Renal cortex interstitium (tissue), 11 donors: ENCODE measurements around the gene PROSER3. TPM values are rescaled to one million over a fixed set of nuclear protein-coding genes. Genes with fewer than 3 reads are reported as not detected.

Source experiments
- DNase-seq, 11 donors: peaks; one replicate each; pipeline ENCODE4 v3.0.0-alpha.2; 2013; ENCODE audit warnings: low read depth in 9 of 11, low spot score in 4 of 11; ENCODE audit errors: extremely low read depth in 1 of 11
- polyA plus RNA-seq, 3 donors: library from polyadenylated mRNA; unstranded; fragments of 120-200 nt; gene quantifications; one replicate each; pipeline ENCODE4 v1.2.1, GENCODE V29; 2013; ENCODE audit not compliant: insufficient read length in 3 of 3

Gene PROSER3
- polyA plus RNA-seq, 3 donors: 14.5 to 23.7 (median 16.3) TPM

- DNase-seq: no peak
These were observed 11.9 kb upstream of the PROSER3 start for GRCh38 chr19:35746087-35746462.

DNA sequence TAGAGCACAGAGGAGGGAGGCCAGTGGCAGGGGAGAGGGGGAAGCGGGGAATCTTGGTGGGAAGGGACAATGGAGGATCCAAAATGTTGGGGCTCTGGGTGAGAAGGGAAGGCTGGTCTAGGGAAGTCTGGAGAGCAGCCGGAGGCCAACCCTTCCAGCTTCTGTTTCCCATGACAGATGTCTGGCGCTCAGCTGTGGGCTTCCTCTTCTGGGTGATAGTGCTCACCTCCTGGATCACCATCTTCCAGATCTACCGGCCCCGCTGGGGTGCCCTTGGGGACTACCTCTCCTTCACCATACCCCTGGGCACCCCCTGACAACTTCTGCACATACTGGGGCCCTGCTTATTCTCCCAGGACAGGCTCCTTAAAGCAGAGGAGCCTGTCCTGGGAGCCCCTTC is 11.4 kb upstream of the PROSER3 start:
- no peak for DNase-seq

GRCh38 chr19:35748106-35749020 is 9.6 kb upstream of the PROSER3 start, which contains the start of gene LIN37:
LIN37 (plus strand) TSS chr19:35748576; CDS start chr19:35748725, 149 bp downstream.
- peak; percentile 98 to 100 (median 99) for DNase-seq

DNA sequence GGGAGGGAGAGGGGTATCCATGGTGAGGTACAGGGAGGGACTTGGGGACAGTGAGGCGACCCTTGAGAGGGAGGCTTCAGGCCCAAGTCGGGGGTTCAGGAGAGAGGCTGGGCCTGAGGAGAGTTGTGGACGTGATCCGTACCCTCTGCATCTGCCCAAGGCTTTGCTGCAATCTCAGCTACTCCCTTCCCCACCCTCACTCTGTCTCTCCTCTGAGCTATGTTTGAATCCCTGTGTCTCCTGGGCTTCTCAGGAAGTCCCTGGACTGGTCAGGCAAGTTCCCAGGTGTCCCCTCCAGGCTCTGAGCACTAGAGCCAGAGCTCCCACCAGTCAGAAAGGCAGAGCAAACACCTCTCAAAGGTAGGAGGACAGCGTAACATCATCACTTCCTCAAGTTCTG is 7.8 kb upstream of the PROSER3 start:
- DNase-seq: no peak

DNA sequence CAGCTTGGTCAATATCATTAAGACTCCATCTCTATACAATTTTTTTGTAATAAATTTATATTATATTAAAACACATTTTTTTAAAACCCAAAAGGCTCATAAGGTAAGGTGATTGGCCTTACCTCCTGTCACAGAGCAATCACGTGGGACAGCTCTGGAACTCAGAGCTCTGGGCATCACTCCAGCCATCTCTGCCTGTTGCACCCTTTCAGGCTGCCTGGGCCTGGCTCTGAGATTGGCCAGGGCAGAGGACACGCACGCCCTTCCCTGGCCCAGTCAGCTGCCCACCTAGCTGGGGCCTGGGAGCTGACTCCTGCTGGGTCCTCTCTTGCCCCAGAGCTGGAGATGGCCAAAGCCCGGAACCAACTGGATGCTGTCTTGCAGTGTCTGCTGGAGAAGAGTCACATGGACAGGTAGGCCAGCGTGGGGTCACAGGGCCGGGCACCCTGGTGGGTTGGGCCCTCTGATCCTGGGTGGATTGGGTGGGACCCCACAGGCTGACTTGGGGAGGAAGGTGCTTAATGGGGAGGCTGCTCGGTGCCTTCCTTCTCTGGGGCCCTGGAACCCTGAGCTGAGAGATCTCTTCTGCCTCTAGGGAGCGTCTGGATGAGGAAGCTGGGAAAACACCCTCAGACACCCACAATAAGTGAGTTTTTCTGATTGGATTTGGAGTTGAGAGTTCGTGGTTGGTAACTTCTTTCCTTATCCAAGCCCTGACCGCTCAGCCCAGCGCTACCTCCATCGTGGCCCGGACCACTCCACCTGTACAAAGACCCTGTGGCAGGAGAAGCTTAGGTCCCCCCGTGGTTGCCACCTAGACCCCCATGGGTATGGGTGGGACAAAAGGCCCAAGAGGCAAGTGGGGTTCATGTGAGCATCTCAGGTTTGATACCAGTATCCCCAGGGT is 5.9 kb upstream of the PROSER3 start:
- DNase-seq: no peak

DNA sequence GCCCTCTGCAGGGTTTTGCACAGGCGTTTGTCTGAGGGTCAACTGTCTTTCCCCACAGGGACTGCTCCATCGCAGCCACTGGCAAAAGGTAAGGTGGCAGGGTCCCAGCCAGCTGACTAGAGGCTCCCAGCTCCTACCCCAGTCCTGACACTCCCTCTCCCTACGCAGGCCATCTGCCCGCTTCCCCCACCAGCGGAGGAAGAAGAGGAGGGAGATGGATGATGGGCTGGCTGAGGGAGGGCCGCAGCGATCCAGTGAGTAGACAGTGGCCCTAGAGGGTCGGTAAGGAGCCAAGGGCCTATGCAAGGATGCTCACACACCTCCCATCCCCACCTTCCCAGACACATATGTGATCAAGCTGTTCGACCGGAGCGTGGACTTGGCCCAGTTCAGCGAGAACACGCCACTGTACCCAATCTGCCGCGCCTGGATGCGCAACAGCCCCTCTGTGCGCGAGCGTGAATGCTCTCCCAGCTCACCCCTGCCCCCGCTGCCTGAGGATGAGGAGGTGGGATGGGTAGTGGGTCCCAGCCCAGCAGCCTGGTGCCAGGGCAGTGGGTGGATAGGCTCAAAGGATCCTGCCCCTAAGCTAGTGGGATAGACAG is 5.1 kb upstream of the PROSER3 start:
- DNase-seq: no peak

- no peak for DNase-seq
These were observed 4.2 kb upstream of the PROSER3 start for GRCh38 chr19:35753634-35754369.

DNA sequence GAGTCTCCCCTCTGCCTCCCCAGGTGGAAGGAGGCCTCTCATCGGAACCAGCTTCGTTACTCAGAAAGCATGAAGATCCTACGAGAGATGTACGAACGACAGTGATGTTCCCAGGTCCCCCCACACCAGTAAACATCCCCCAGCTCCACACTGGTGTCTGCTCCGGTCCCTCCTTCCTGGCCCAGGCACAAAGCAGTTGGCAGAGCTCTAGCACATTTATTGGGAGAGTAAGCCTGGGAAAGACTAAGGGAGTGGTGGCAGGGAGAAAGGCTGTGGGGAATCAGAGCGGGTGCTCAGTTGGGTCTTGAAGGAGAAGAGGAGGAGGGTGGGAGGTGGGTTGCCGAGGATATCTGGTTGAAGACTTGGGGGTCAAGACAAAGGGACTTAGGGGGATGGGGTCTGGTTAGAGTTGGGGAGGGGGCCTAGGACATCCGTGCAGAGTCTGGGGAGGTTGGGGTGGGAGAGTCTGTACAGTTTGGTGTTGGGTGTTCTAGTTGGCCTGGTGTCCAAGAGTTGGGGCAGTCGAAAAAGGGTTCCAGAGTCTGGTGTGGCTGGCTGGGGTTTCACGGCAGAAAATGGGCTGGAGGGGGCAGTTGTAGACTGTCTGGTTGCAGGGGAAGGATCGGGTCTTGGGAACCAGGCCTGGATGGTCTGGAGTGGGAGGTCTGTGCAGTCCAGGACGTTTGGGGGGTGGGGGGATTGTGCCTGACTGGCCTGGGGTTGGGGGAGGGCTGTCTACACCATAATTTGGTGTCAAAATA is 3.4 kb upstream of the PROSER3 start:
- no peak for DNase-seq

DNA sequence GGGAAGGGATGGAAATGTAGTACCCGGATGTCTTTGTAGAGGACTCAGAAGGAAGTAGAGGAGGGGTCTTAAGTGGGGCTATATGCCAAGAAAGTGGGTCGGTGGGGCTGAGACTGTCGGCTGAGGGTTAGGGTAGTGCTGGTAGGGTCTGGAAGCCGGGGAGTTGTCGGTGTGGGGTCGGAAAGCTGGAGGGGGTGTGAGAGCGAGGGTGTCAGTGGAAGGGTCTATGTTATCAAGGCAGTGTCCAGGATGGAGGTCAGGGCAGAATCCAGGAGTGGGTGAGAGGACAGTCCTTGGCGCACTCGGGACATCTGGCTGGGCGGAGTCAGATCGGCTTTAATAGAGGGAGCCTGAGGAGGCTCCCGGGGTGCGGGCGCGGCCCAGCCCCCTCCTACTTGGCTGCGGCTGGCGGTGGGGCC is 2.8 kb upstream of the PROSER3 start:
- no peak for DNase-seq

DNA sequence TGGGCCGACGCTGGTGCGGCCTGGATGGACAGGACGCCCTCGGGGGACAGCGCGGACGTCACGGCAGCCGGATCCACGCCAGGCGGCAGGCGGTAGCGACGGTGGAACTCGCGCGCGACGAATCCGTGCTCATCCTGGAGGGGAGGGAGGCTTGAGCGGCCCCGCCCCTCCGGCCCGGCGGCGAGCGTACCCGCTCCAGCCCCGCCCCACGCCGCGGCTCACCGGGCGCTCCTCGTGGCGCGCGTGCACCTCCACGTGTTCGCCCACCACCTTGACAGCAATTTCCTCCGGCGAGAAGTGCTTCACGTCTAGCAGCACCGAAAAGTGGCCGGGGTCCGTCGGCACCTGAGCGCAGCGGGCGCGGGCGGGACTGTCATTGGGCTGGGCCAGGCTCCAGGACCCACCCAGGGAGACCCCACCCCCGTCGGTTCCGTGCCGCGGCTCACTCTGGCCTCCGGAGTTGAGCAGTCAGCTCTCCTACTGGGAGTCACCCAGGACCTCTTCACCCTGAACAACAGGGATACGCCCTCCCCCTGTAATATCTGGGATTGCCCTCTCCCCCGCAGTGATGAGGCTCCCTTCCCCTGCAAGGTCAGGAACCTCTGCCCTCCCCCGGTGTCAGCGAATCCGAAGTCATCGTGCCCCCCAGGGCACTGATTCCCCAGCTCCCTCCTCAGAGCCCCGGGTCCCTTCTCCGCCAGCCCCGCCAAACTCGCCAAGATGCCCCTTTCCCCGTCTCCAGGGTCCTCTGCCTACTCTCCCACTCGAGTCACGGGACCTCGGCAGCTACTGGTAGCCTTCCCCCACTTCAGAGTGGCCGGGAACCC is 2.2 kb upstream of the PROSER3 start:
- DNase-seq: no peak

GRCh38 chr19:35756377-35757230 is 1.4 kb upstream of the PROSER3 start, which contains the start of gene HSPB6:
HSPB6 (minus strand) TSS chr19:35757029; CDS start chr19:35757008, 21 bp downstream.
- peak in 1 of 11 donors; percentile 39 for DNase-seq

DNA sequence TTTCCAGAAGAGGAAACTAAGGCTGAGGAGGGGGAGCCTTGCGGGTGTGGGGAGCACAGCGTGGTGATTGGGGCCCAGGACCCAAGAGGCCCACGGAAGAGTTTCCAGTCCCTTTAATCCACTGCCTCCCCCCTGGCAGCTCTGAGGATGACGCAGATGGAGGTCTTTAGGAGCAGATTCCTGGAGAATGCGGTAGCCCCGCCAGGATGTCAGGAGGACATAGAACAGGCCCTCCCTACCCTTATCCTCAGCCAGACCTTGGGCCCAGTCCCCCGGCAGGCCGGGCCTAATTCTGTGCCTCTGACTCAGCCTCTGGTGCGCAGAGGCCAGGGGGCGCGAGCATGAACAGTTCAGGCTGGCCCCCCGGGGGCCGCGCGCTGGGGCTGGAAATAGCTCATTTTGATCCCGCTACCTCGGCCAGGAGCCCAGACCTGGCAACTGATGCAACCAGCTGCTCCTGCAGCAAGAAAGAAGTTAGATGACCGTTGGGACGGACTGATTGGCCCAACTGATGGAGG is 686 bp upstream of the PROSER3 start:
- peak in 1 of 11 donors; percentile 48 for DNase-seq

DNA sequence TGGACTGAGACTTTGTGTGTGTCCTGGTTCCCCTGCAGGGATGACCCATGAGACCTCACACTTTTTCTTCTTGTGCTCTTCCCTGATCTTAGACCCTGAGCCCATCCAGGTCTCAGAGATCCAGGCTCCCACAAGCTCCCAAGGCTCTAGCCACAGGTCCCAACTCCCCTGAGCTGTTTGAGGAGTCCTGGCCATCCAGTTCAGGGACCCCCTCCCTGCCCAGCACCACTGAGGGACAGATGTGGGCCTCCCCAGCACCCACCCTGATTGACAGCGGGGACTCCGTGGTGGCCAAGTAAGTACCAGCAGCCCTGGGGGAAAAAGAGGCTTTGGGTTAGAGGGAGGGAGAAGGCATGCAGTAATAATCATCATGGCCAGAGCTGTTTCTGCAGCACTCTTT is 1.7 kb downstream of the PROSER3 start:
- no peak for DNase-seq

DNA sequence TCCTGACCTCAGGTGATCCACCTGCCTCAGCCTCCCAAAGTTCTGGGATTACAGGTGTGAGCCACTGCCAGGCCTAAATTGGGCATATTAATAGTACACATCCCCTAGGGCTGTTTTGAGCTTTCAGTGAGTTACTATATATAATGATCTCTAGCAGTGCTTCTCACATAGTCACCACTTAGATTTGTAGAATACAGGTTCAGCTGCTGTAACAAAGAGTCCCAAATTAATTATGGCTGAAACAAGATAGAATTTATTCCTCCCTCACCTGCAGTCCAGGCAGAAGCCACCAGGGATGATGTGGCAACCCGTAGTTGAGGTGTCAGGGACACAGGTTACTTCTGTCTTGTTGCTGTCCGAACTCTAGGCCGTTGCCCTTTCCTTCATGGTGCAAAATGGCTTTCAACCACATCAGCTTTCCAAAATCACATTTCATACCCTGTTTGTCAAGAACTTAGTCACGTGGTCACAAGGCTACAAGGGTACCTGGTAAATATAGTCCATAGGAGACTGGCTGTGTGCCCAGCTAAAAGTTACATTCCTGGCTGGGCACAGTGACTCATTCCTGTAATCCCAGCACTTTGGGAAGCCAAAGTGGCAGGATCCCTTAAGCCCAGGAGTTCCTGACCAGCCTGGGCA is 2.9 kb downstream of the PROSER3 start:
- DNase-seq: no peak

GRCh38 chr19:35764432-35765315 is 6.7 kb downstream of the PROSER3 start:
- DNase-seq: no peak
